Vagina (tissue), 2 donors: ENCODE measurements around the gene MESP2.

Experiments used
- CTCF ChIP-seq, 3 experiments: fragments of 450-650 bp in 2 of 3; fragments of 200-600 bp in 1 of 3; sonication (generic) in 1 of 3; IDR thresholded peaks; one replicate each; pipeline ENCODE4 v1.5.1; 2017 to 2019; ENCODE audit warnings: antibody characterized with exemption in 3 of 3, mild to moderate bottlenecking in 2 of 3, moderate library complexity in 2 of 3
- POLR2A ChIP-seq, 2 donors: fragments of 450-650 bp; IDR thresholded peaks; one replicate each; pipeline ENCODE4 v1.6.1; 2017; ENCODE audit warnings: antibody characterized with exemption in 2 of 2, mild to moderate bottlenecking in 2 of 2, moderate library complexity in 2 of 2

- TF ChIP-seq POLR2A (IDR thresholded peaks at IDR 0.05): no peak
- no peak for TF ChIP-seq CTCF (IDR thresholded peaks at IDR 0.05)
These were observed 25.5 kb downstream of the MESP2 start for GRCh38 chr15:89801471-89802195.
